GM18909 (cell line): ENCODE measurements around the gene VSNL1.

Source experiments
- ATAC-seq: cut with Tn5 transposase; IDR thresholded peaks from one replicate; pipeline ENCODE4 v1.9.1; 2021; ENCODE audit warnings: mild to moderate bottlenecking; ENCODE audit not compliant: unreplicated experiment, poor library complexity

VSNL1 gene

GRCh38 chr2:17674817-17675216 is 134.3 kb downstream of the VSNL1 start:
- no peak for ATAC-seq

DNA sequence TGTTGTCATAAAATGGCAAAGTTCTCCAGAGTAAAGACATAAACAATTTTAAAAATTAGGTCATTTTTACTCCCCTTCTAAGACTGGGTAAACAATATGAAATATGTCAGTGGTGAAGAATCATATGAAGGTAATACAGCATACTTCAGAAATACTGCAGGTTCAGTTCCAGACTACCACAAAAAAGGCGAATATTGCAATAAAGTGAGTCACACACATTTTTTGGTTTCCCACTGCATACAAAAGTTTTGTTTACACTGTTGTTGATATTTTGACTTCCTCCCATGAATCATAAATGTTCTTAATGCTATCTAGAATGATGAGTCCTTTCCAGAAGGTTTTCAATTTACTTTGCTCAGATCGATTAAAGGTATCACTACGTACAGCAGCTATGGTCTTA is 139.6 kb downstream of the VSNL1 start:
- ATAC-seq, result no peak

DNA sequence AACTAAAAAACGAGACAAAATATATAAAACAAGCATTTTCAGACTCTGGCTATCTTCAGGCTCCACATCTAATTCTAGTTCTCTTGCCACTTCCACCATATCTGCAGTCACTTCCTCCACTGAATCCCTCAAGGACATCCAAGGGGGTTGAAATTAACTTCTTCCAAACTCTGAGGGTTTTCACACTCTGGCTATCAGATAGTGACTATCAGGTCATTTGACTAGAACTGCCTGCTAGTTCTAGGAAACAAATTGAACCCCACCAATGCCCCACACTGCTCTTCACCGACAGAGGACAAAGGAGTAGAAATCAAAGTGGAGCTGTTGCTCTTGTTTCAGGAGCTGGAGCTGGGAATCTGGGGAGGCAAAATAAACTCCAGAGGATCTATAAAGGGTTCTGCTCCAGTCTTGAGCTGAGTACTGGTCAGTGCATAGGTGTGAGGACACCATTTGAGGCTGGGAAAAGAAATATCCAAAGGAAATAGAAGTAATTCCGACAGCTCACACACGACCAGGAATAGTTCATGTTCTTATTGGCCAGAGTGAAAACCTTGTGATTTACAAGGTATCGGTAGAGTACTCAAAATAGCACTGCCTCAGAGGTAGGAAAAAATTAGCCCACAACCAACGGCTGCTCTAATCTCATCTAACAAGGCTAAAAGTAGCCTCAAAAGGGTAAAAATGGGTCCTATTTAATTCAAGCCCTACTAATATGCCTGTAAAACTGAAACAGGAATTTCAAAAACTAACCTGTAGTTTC is 141.8 kb downstream of the VSNL1 start:
- ATAC-seq, result no peak

DNA sequence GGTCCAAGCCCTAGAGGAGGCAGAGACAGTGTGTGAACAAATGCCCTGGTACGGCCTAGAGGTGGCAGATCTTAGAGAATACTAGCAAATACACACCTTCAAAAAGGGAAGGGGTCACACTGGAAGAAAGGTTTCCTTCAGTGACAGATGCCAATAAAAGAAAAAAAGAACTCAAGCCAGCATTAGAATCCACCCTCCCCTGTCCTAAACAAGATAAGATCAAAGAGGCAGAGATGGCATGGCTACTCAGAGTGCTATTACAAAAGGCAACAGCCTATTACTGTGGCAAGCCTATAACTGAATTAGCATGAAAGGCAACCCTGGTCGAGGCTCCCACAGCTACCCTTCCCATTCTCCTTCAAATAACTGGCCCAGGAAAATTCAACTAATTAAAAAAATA is 143.5 kb downstream of the VSNL1 start:
- ATAC-seq, result no peak

GRCh38 chr2:17688600-17688999 is 148.1 kb downstream of the VSNL1 start:
- no peak for ATAC-seq

GRCh38 chr2:17689010-17689409 is 148.5 kb downstream of the VSNL1 start:
- no peak for ATAC-seq

GRCh38 chr2:17690776-17691175 is 150.3 kb downstream of the VSNL1 start:
- ATAC-seq, result no peak
